H9 (cell line): ENCODE data around the gene FBXO41. TPM values are rescaled to one million over a fixed set of nuclear protein-coding genes. Genes with fewer than 3 reads are reported as not detected.

Source experiments
- DNase-seq: peaks from one replicate; pipeline ENCODE4 v3.0.0-alpha.2; 2017
- H2AFZ ChIP-seq: one replicate; pipeline ENCODE4 v1.6.1; 2013; ENCODE audit warnings: mild to moderate bottlenecking, low read length, control low read depth, moderate library complexity
- H2AK5ac ChIP-seq: 2 replicates; pipeline ENCODE4 v1.6.1; 2013; ENCODE audit warnings: low read length, control low read depth, mixed read lengths; ENCODE audit not compliant: insufficient read length
- H2BK120ac ChIP-seq: one replicate; pipeline ENCODE4 v1.6.1; 2013; ENCODE audit warnings: low read depth, mild to moderate bottlenecking, low read length, control low read depth, inconsistent platforms; ENCODE audit not compliant: poor library complexity, severe bottlenecking
- H2BK12ac ChIP-seq: 2 replicates; pipeline ENCODE4 v1.6.1; 2013; ENCODE audit warnings: low read length, control low read depth, mixed read lengths, low read depth; ENCODE audit not compliant: insufficient read length
- H2BK15ac ChIP-seq: 2 replicates; pipeline ENCODE4 v1.6.1; 2013; ENCODE audit warnings: low read depth, low read length, control low read depth
- H2BK20ac ChIP-seq: one replicate; pipeline ENCODE4 v1.6.1; 2013; ENCODE audit warnings: low read depth, mild to moderate bottlenecking, low read length, control low read depth, inconsistent platforms; ENCODE audit not compliant: poor library complexity, severe bottlenecking
- H2BK5ac ChIP-seq: 2 replicates; pipeline ENCODE4 v1.6.1; 2013; ENCODE audit warnings: low read length, control low read depth, mixed read lengths; ENCODE audit not compliant: insufficient read length
- H3K14ac ChIP-seq: 2 replicates; pipeline ENCODE4 v1.6.1; 2013; ENCODE audit warnings: low read length, control low read depth; ENCODE audit not compliant: insufficient read depth
- H3K18ac ChIP-seq: 2 replicates; pipeline ENCODE4 v1.6.1; 2013; ENCODE audit warnings: low read depth, mild to moderate bottlenecking, mixed read lengths, low read length, control low read depth; ENCODE audit not compliant: insufficient read length
- H3K23ac ChIP-seq: 2 replicates; pipeline ENCODE4 v1.6.1; 2013; ENCODE audit warnings: low read length, control low read depth, mixed read lengths, low read depth; ENCODE audit not compliant: insufficient read length
- H3K23me2 ChIP-seq: 2 replicates; pipeline ENCODE4 v1.6.1; 2013; ENCODE audit warnings: low read depth, mild to moderate bottlenecking, mixed read lengths, low read length, control low read depth; ENCODE audit not compliant: insufficient read length, poor library complexity, severe bottlenecking
- H3K27ac ChIP-seq: 2 replicates; pipeline ENCODE4 v1.5.1; 2013; ENCODE audit warnings: low read length, control low read depth, mixed read lengths, low read depth; ENCODE audit not compliant: insufficient read length
- H3K27me3 ChIP-seq: 2 replicates; pipeline ENCODE4 v1.6.1; 2013; ENCODE audit warnings: low read length, control low read depth, inconsistent platforms; ENCODE audit not compliant: insufficient read depth
- H3K4ac ChIP-seq: 2 replicates; pipeline ENCODE4 v1.6.1; 2013; ENCODE audit warnings: low read depth, mild to moderate bottlenecking, control low read depth, inconsistent platforms, low read length, moderate library complexity
- H3K4me1 ChIP-seq: 2 replicates; pipeline ENCODE4 v1.6.1; 2013; ENCODE audit warnings: low read length, control low read depth, inconsistent platforms; ENCODE audit not compliant: insufficient read depth
- H3K4me2 ChIP-seq: 2 replicates; pipeline ENCODE4 v1.6.1; 2013; ENCODE audit warnings: low read length, control low read depth, mixed read lengths; ENCODE audit not compliant: insufficient read length, insufficient read depth
- H3K56ac ChIP-seq: 2 replicates; pipeline ENCODE4 v1.6.1; 2013; ENCODE audit warnings: low read depth, mild to moderate bottlenecking, mixed read lengths, low read length, control low read depth; ENCODE audit not compliant: insufficient read length
- H3K79me1 ChIP-seq: 2 replicates; pipeline ENCODE4 v1.6.1; 2013; ENCODE audit warnings: low read depth, mild to moderate bottlenecking, moderate library complexity, low read length, control low read depth, inconsistent platforms; ENCODE audit not compliant: insufficient read depth, poor library complexity, severe bottlenecking
- H3K79me2 ChIP-seq: 2 replicates; pipeline ENCODE4 v1.6.1; 2013; ENCODE audit warnings: low read length, control low read depth, inconsistent platforms; ENCODE audit not compliant: insufficient read depth
- H3K9ac ChIP-seq: 2 replicates; pipeline ENCODE4 v1.6.1; 2013; ENCODE audit warnings: low read length, control low read depth, mixed read lengths; ENCODE audit not compliant: insufficient read length; ENCODE audit errors: extremely low read depth
- H3K9me3 ChIP-seq: one replicate; pipeline ENCODE4 v1.6.1; 2013; ENCODE audit warnings: low read depth, low read length, inconsistent platforms; ENCODE audit not compliant: control insufficient read depth
- H3T11ph ChIP-seq: one replicate; pipeline ENCODE4 v1.6.1; 2013; ENCODE audit warnings: mild to moderate bottlenecking, low read length, control low read depth, inconsistent platforms
- H4K20me1 ChIP-seq: one replicate; pipeline ENCODE4 v1.6.1; 2013; ENCODE audit not compliant: control insufficient read depth, insufficient read length, insufficient read depth
- H4K5ac ChIP-seq: 2 replicates; pipeline ENCODE4 v1.6.1; 2013; ENCODE audit warnings: low read depth, mild to moderate bottlenecking, mixed read lengths, low read length, control low read depth; ENCODE audit not compliant: insufficient read length
- H4K8ac ChIP-seq: replicated peaks from 2 replicates; pipeline ENCODE4 v1.6.1; 2013; ENCODE audit warnings: low read length, control low read depth, mixed read lengths, low read depth; ENCODE audit not compliant: insufficient read length
- H4K91ac ChIP-seq: 2 replicates; pipeline ENCODE4 v1.6.1; 2013; ENCODE audit warnings: low read depth, mild to moderate bottlenecking, moderate library complexity, mixed read lengths, low read length, control low read depth; ENCODE audit not compliant: insufficient read length
- H3K27ac Mint-ChIP-seq, 3 experiments: 2 replicates in 2 of 3; 3 replicates in 1 of 3; pipeline ENCODE4 v1.8.0; 2020 to 2021; ENCODE audit warnings: mixed read lengths in 3 of 3, mild to moderate bottlenecking in 1 of 3, moderate library complexity in 1 of 3
- H3K27me3 Mint-ChIP-seq: 2 replicates; pipeline ENCODE4 v1.8.0; 2021; ENCODE audit warnings: low read depth, mild to moderate bottlenecking, moderate library complexity, mixed read lengths
- H3K36me3 Mint-ChIP-seq, 3 experiments: 2 replicates in 2 of 3; 3 replicates in 1 of 3; pipeline ENCODE4 v1.8.0; 2020 to 2021; ENCODE audit warnings: low read depth in 3 of 3, mixed read lengths in 3 of 3; ENCODE audit not compliant: insufficient read depth in 1 of 3
- H3K4me1 Mint-ChIP-seq, 2 experiments: 2 replicates each; pipeline ENCODE4 v1.8.0; 2020; ENCODE audit warnings: mixed read lengths in 2 of 2
- H3K4me3 Mint-ChIP-seq, 2 experiments: 2 replicates in 1 of 2; 3 replicates in 1 of 2; pipeline ENCODE4 v1.8.0; 2020 to 2021; ENCODE audit warnings: mild to moderate bottlenecking in 2 of 2, mixed read lengths in 2 of 2, moderate library complexity in 1 of 2
- H3K9me3 Mint-ChIP-seq, 2 experiments: 2 replicates in 1 of 2; 3 replicates in 1 of 2; pipeline ENCODE4 v1.8.0; 2020; ENCODE audit warnings: mild to moderate bottlenecking in 2 of 2, mixed read lengths in 2 of 2, moderate library complexity in 1 of 2
- CTCF ChIP-seq: fragments of 200-600 bp; sonication (generic); conservative IDR thresholded peaks from 3 replicates; pipeline ENCODE4 v1.8.0; 2021; ENCODE audit warnings: antibody characterized with exemption, mild to moderate bottlenecking
- WGBS: extraction: QIAGEN DNeasy Blood & Tissue Kit; methylation state at CpG from one replicate; pipeline ENCODE4 v1.1.7; 2013; ENCODE audit warnings: missing lambda C conversion rate, low lambda C conversion rate, mixed read lengths; ENCODE audit not compliant: insufficient read length; ENCODE audit errors: extremely low coverage; 5-methylcytosine and 5-hydroxymethylcytosine counted together
- total RNA-seq: library from RNA; stranded (reverse); gene quantifications from 2 replicates; pipeline ENCODE4 v1.2.1, GENCODE V29; 2021

FBXO41 gene
- total RNA-seq, 1 experiment from 2014 or later = 16.2 TPM

- H4K91ac ChIP-seq = no peak overlapping the region
- TF ChIP-seq CTCF = no peak
- H2AFZ ChIP-seq = no peak overlapping the region
- H3K79me2 ChIP-seq = no peaks in the 10 kb centered on the region
- Mint-ChIP-seq H3K27me3 (peaks cover 29% of the 10 kb centered on the region), H3K36me3 (peaks cover 4 to 26% (median 14%) of the 10 kb centered on the region in 3 experiments; a peak in 6 of 7 replicates), H3K27ac (no peak overlapping the region), H3K4me1 (peaks cover 9 to 18% of the 10 kb centered on the region in 2 experiments), H3K9me3 (no peaks in the 10 kb centered on the region), H3K4me3 (no peak overlapping the region)
- no peak overlapping the region for H3K14ac ChIP-seq
- H4K5ac ChIP-seq = no peak overlapping the region
- no peak overlapping the region for H3K9ac ChIP-seq
- H4K20me1 ChIP-seq = no peaks in the 10 kb centered on the region
- H2BK15ac ChIP-seq = no peak overlapping the region
- no peak overlapping the region for H3K23ac ChIP-seq
- no peak overlapping the region for H3T11ph ChIP-seq
- no peak overlapping the region for H3K27ac ChIP-seq
- H3K79me1 ChIP-seq = no peaks in the 10 kb centered on the region
- H2BK12ac ChIP-seq = no peak overlapping the region
- peaks cover 9% of the 10 kb centered on the region for H3K23me2 ChIP-seq
- no peak overlapping the region for H3K18ac ChIP-seq
- H3K4ac ChIP-seq = no peak overlapping the region
- H3K27me3 ChIP-seq = no peaks in the 10 kb centered on the region; the same call in 1 of the 2 replicates
- H2BK120ac ChIP-seq = no peak overlapping the region
- H2AK5ac ChIP-seq = no peak overlapping the region
- H3K4me1 ChIP-seq = peaks cover 2% of the 10 kb centered on the region; the same call in 1 of the 2 replicates
- no peak for DNase-seq
- H3K9me3 ChIP-seq = no peaks in the 10 kb centered on the region
- no peak overlapping the region for H3K56ac ChIP-seq
- H2BK20ac ChIP-seq = no peak overlapping the region
- no peak overlapping the region for H2BK5ac ChIP-seq
- no peak overlapping the region for H3K4me2 ChIP-seq
- no peak overlapping the region for H4K8ac ChIP-seq
- no CpG with 5 or more reads among the region's 28 CpGs for WGBS
Measured at GRCh38 chr2:73265298-73266060, 18.8 kb downstream of the FBXO41 start.
